B cell (primary cell): ENCODE measurements around the gene PGAM1. TPM values are rescaled to one million over a fixed set of nuclear protein-coding genes. Genes with fewer than 3 reads are reported as not detected.

ENCODE experiments used
- ATAC-seq: fragments of 200-7000 bp; cut with Tn5 transposase; one replicate; pipeline ENCODE4 v1.10.0; 2021; ENCODE audit warnings: low read depth, mild to moderate bottlenecking, moderate number of reproducible peaks, moderate library complexity
- CTCF ChIA-PET: fragments of 350-600 bp; sonication (Branson Sonifier 250); formaldehyde crosslinking; loops from one replicate; lab custom pipeline; 2021; ENCODE audit warnings: antibody characterized with exemption, inconsistent platforms; lab: Charles Lee
- POLR2A ChIA-PET: fragments of 350-600 bp; sonication (Branson Sonifier 250); formaldehyde crosslinking; loops from one replicate; lab custom pipeline; 2021; ENCODE audit warnings: antibody characterized with exemption; lab: Charles Lee
- DNase-seq: peaks from one replicate; pipeline ENCODE4 v3.0.0; 2013
- H2AFZ ChIP-seq: 2 replicates; pipeline ENCODE4 v1.6.1; 2012; ENCODE audit warnings: mild to moderate bottlenecking, low read depth, low read length; ENCODE audit not compliant: insufficient read depth, poor library complexity, severe bottlenecking
- H3K27ac ChIP-seq, 2 donors: 1 replicate in 1 of 2; 2 replicates in 1 of 2; pipeline ENCODE4 v1.5.1; 2012 to 2013; ENCODE audit warnings: low read length in 2 of 2, mild to moderate bottlenecking in 2 of 2, moderate library complexity in 1 of 2
- H3K27me3 ChIP-seq, 4 experiments: fragments of 200-600 bp in 1 of 4; sonication (generic) in 1 of 4; replicated peaks in 1 of 4; 1 replicate in 2 of 4; 2 replicates in 2 of 4; pipeline versions ENCODE4 v1.6.1 to v1.7.0; 2013 to 2016; ENCODE audit warnings: low read length in 3 of 4, mild to moderate bottlenecking in 2 of 4, mixed read lengths in 1 of 4, moderate library complexity in 1 of 4; ENCODE audit not compliant: insufficient read depth in 4 of 4, control insufficient read depth in 3 of 4; ENCODE audit errors: control extremely low read depth in 1 of 4
- H3K36me3 ChIP-seq, 2 experiments: replicated peaks in 1 of 2; 1 replicate in 1 of 2; 2 replicates in 1 of 2; pipeline versions ENCODE4 v1.6.1 to v1.7.1; 2013; ENCODE audit warnings: low read length in 1 of 2; ENCODE audit not compliant: insufficient read depth in 2 of 2, control insufficient read depth in 1 of 2; ENCODE audit errors: control extremely low read depth in 1 of 2, extremely low read depth in 1 of 2
- H3K4me1 ChIP-seq, 2 donors: fragments of 200-600 bp in 1 of 2; sonication (generic) in 1 of 2; 1 replicate in 1 of 2; 2 replicates in 1 of 2; pipeline versions ENCODE4 v1.5.1 to v1.6.1; 2013 to 2017; ENCODE audit warnings: low read length in 2 of 2; ENCODE audit not compliant: control insufficient read depth in 2 of 2, insufficient read depth in 2 of 2
- H3K4me2 ChIP-seq: replicated peaks from 2 replicates; pipeline ENCODE3; 2012; ENCODE audit warnings: mild to moderate bottlenecking, low read depth, low read length; ENCODE audit not compliant: poor library complexity, severe bottlenecking
- H3K4me3 ChIP-seq, 5 experiments: fragments of 200-600 bp in 1 of 5; sonication (generic) in 1 of 5; 1 replicate in 3 of 5; 2 replicates in 2 of 5; pipeline versions ENCODE4 v1.5.1 to v1.7.0; 2011 to 2016; ENCODE audit warnings: low read length in 4 of 5, mild to moderate bottlenecking in 4 of 5, low read depth in 2 of 5, control low read depth in 1 of 5, moderate library complexity in 1 of 5; ENCODE audit not compliant: insufficient read depth in 1 of 5; ENCODE audit errors: control extremely low read depth in 1 of 5, extremely low read depth in 1 of 5
- H3K79me2 ChIP-seq: fragments of 200-600 bp; sonication (generic); one replicate; pipeline ENCODE4 v1.6.0; 2016; ENCODE audit warnings: low read length; ENCODE audit not compliant: control insufficient read depth, insufficient read depth
- H3K9ac ChIP-seq: fragments of 200-600 bp; sonication (generic); 2 replicates; pipeline ENCODE4 v1.6.1; 2017; ENCODE audit warnings: mild to moderate bottlenecking, low read length, moderate library complexity
- H3K9me3 ChIP-seq, 3 donors: one replicate each; pipeline versions ENCODE4 v1.6.1 to v1.7.1; 2013; ENCODE audit warnings: low read length in 2 of 3; ENCODE audit not compliant: control insufficient read depth in 2 of 3, insufficient read depth in 1 of 3; ENCODE audit errors: control extremely low read depth in 1 of 3
- H4K20me1 ChIP-seq: 2 replicates; pipeline ENCODE4 v1.6.0; 2012; ENCODE audit warnings: mild to moderate bottlenecking, low read length; ENCODE audit not compliant: insufficient read depth, control insufficient read depth, poor library complexity, severe bottlenecking
- H3K27ac Mint-ChIP-seq: one replicate; pipeline ENCODE4 v1.8.0; 2021; ENCODE audit warnings: mixed read lengths
- H3K27me3 Mint-ChIP-seq: one replicate; pipeline ENCODE4 v1.8.0; 2021; ENCODE audit warnings: mixed read lengths
- H3K4me1 Mint-ChIP-seq: one replicate; pipeline ENCODE4 v1.8.0; 2021; ENCODE audit warnings: mixed read lengths
- H3K4me3 Mint-ChIP-seq: one replicate; pipeline ENCODE4 v1.8.0; 2021; ENCODE audit warnings: mixed read lengths
- H3K9me3 Mint-ChIP-seq: one replicate; pipeline ENCODE4 v1.8.0; 2022; ENCODE audit warnings: mixed read lengths; ENCODE audit not compliant: insufficient read depth
- EZH2 ChIP-seq: IDR thresholded peaks from 2 replicates; pipeline ENCODE4 v1.6.1; 2012; ENCODE audit warnings: borderline replicate concordance, low read depth, mild to moderate bottlenecking, moderate library complexity, low read length; ENCODE audit not compliant: insufficient read depth, poor library complexity, severe bottlenecking
- WGBS: methylation state at CpG from one replicate; pipeline ENCODE4 v1.1.5; 2013; ENCODE audit warnings: missing lambda C conversion rate; ENCODE audit not compliant: insufficient coverage; 5-methylcytosine and 5-hydroxymethylcytosine counted together
- intact Hi-C: fragments of 100-400 bp; cut with micrococcal nuclease; formaldehyde crosslinking; loops from one replicate; pipeline ENCODE4 v1.10.0; 2022
- polyA plus RNA-seq: library from polyadenylated mRNA; depleted of rRNA; stranded (reverse); fragments of >200 nt; gene quantifications from 2 replicates; pipeline ENCODE4 v1.2.3, GENCODE V29; 2012
- total RNA-seq, 2 donors: library from RNA; stranded (reverse); fragments of 120-200 nt in 1 of 2; gene quantifications; 1 replicate in 1 of 2; 2 replicates in 1 of 2; pipeline versions ENCODE4 v1.2.3 to v1.2.4, GENCODE V29; 2013 to 2022
- TF ChIP-seq, protein P1 (sequence below): fragments of 200-600 bp; IDR thresholded peaks from one replicate; pipeline ENCODE4 v1.8.0; 2022; ENCODE audit warnings: antibody characterized with exemption, mild to moderate bottlenecking

Gene PGAM1
- total and polyA plus RNA-seq, 2 donors (not counting 1 experiment from before 2014, with no cell fraction given): 48.7 to 83.4 TPM

DNA sequence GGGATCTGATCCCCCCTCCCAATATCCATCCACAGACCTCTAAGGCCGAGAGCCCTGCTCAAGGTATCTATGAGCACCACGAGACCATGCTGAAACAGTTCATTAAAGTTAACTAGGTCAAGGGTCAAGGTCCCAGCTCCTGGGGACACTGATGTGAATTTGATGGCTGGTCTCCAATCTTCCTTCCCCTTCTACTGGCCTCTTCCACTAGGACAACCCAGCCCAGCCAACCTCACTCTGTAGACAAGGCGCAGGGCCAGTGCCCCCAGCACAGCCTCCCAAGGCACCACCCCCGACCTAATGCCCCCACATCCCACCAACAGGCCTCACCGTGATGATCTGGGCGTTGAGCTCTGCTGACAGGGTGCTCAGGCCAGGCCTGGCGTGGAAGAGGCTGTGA lies 40.4 kb upstream of the PGAM1 start:
- no peaks in the 10 kb centered on the region for H4K20me1 ChIP-seq
- CTCF ChIA-PET: no interaction called here
- H3K27me3 Mint-ChIP-seq: no peaks in the 10 kb centered on the region
- no peaks in the 10 kb centered on the region for H3K79me2 ChIP-seq
- intact Hi-C loops: no loop called here
- ATAC-seq (no peak), DNase-seq (peak; percentile 16)
- H3K27me3 ChIP-seq: no peaks in the 10 kb centered on the region
- H2AFZ ChIP-seq: no peak overlapping the region
- no peak overlapping the region for H3K4me2 ChIP-seq
- no peak overlapping the region for H3K4me3 Mint-ChIP-seq
- no peaks in the 10 kb centered on the region for H3K9me3 Mint-ChIP-seq
- H3K4me1 ChIP-seq: no peaks in the 10 kb centered on the region
- peaks cover 6 to 49% of the 10 kb centered on the region in 2 experiments for H3K36me3 ChIP-seq
- no peak overlapping the region for H3K27ac Mint-ChIP-seq
- no peak overlapping the region for H3K4me3 ChIP-seq
- TF ChIP-seq, protein P1, sequence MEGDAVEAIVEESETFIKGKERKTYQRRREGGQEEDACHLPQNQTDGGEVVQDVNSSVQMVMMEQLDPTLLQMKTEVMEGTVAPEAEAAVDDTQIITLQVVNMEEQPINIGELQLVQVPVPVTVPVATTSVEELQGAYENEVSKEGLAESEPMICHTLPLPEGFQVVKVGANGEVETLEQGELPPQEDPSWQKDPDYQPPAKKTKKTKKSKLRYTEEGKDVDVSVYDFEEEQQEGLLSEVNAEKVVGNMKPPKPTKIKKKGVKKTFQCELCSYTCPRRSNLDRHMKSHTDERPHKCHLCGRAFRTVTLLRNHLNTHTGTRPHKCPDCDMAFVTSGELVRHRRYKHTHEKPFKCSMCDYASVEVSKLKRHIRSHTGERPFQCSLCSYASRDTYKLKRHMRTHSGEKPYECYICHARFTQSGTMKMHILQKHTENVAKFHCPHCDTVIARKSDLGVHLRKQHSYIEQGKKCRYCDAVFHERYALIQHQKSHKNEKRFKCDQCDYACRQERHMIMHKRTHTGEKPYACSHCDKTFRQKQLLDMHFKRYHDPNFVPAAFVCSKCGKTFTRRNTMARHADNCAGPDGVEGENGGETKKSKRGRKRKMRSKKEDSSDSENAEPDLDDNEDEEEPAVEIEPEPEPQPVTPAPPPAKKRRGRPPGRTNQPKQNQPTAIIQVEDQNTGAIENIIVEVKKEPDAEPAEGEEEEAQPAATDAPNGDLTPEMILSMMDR: no peak
- TF ChIP-seq EZH2: no peak
- H3K9me3 ChIP-seq: no peaks in the 10 kb centered on the region
- POLR2A ChIA-PET: interaction anchor here (0.6 kb wide), 1 partner anchor 43 kb away, joined by 4 read pairs; no protein-coding TSS in a partner anchor
- H3K4me1 Mint-ChIP-seq: no peaks in the 10 kb centered on the region
- H3K27ac ChIP-seq: no peak overlapping the region
- WGBS: 100% methylated on average over 5 of the region's 7 CpGs
- no peak overlapping the region for H3K9ac ChIP-seq

DNA sequence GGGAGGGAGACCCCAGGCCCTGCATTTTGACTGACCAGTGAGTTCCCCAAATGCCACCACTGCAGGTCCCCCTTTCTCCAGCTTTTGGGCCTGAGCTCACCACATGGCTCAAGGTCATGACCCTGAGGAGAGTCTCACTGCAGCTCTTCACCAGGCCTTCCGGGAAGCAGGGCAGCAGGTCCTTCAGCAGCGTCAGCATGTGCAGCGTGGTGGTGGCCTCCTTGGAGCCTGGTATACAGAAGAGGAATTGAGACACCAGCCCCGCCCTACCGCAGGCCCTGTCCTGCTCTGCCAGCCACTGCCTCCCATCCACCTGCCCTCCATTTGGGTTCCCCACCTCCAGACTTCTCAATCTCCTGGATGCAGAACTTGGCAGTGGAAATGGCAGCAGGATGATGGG lies 37.8 kb upstream of the PGAM1 start:
- Histone ChIP-seq H2AFZ (no peak overlapping the region), H3K79me2 (no peaks in the 10 kb centered on the region), H3K9me3 (no peaks in the 10 kb centered on the region), H3K4me3 (no peak overlapping the region), H3K27ac (no peak overlapping the region), H3K27me3 (no peaks in the 10 kb centered on the region), H3K4me2 (no peak overlapping the region), H3K9ac (no peak overlapping the region), H4K20me1 (no peaks in the 10 kb centered on the region), H3K36me3 (peaks cover 10 to 48% of the 10 kb centered on the region in 2 experiments), H3K4me1 (no peaks in the 10 kb centered on the region)
- ChIA-PET POLR2A (no interaction called here), CTCF (no interaction called here)
- DNase-seq (no peak), ATAC-seq (no peak)
- no peaks in the 10 kb centered on the region for H3K9me3 Mint-ChIP-seq
- TF ChIP-seq, protein P1: no peak
- TF ChIP-seq EZH2: no peak
- H3K4me3 Mint-ChIP-seq: no peak overlapping the region
- no peak overlapping the region for H3K27ac Mint-ChIP-seq
- intact Hi-C loops: no loop called here
- no peaks in the 10 kb centered on the region for H3K4me1 Mint-ChIP-seq
- WGBS: 93% methylated on average over 3 of the region's 5 CpGs
- no peaks in the 10 kb centered on the region for H3K27me3 Mint-ChIP-seq
